Natural killer cell (primary cell): ENCODE results near the gene KRTAP3-2. TPM values are rescaled to one million over a fixed set of nuclear protein-coding genes. Genes with fewer than 3 reads are reported as not detected.

Source experiments
- ATAC-seq, 3 donors: fragments of 150-1000 bp in 2 of 3; fragments of 200-7000 bp in 1 of 3; cut with Tn5 transposase; 1 replicate in 1 of 3; 2 replicates in 2 of 3; pipeline ENCODE4 v1.10.0; 2021; ENCODE audit warnings: mild to moderate bottlenecking in 2 of 3, moderate library complexity in 2 of 3
- DNase-seq, 2 donors: peaks; one replicate each; pipeline versions ENCODE4 v3.0.0 to v3.0.0-alpha.2; 2013 to 2021; ENCODE audit warnings: mixed read lengths in 1 of 2
- H3K27ac ChIP-seq: one replicate; pipeline ENCODE4 v1.5.1; 2013; ENCODE audit warnings: mild to moderate bottlenecking, low read length
- H3K27me3 ChIP-seq: one replicate; pipeline ENCODE4 v1.6.1; 2013; ENCODE audit warnings: low read length; ENCODE audit not compliant: control insufficient read depth, insufficient read depth
- H3K36me3 ChIP-seq: one replicate; pipeline ENCODE4 v1.6.1; 2013; ENCODE audit warnings: low read length; ENCODE audit not compliant: control insufficient read depth, insufficient read depth
- H3K4me1 ChIP-seq: one replicate; pipeline ENCODE4 v1.6.1; 2013; ENCODE audit warnings: low read length; ENCODE audit not compliant: control insufficient read depth, insufficient read depth
- H3K4me3 ChIP-seq: one replicate; pipeline ENCODE4 v1.5.1; 2013; ENCODE audit warnings: low read length
- H3K9me3 ChIP-seq: one replicate; pipeline ENCODE4 v1.6.1; 2013; ENCODE audit warnings: low read length; ENCODE audit not compliant: control insufficient read depth, insufficient read depth
- H3K27ac Mint-ChIP-seq, 2 donors: one replicate each; pipeline ENCODE4 v1.8.0; 2022; ENCODE audit warnings: mild to moderate bottlenecking in 2 of 2, mixed read lengths in 2 of 2, moderate library complexity in 1 of 2
- H3K27me3 Mint-ChIP-seq, 2 donors: one replicate each; pipeline ENCODE4 v1.8.0; 2022; ENCODE audit warnings: low read depth in 2 of 2, mixed read lengths in 2 of 2
- H3K36me3 Mint-ChIP-seq: one replicate; pipeline ENCODE4 v1.8.0; 2022; ENCODE audit warnings: mixed read lengths
- H3K4me1 Mint-ChIP-seq, 2 donors: one replicate each; pipeline ENCODE4 v1.8.0; 2022; ENCODE audit warnings: mixed read lengths in 2 of 2
- H3K4me3 Mint-ChIP-seq: one replicate; pipeline ENCODE4 v1.8.0; 2022; ENCODE audit warnings: mild to moderate bottlenecking, moderate library complexity, mixed read lengths
- H3K9me3 Mint-ChIP-seq, 2 donors: one replicate each; pipeline ENCODE4 v1.8.0; 2022; ENCODE audit warnings: mixed read lengths in 2 of 2
- WGBS: methylation state at CpG from one replicate; pipeline ENCODE4 v1.1.7; 2013; ENCODE audit warnings: missing lambda C conversion rate; ENCODE audit not compliant: insufficient coverage; 5-methylcytosine and 5-hydroxymethylcytosine counted together
- intact Hi-C: fragments of 100-400 bp; cut with micrococcal nuclease; formaldehyde crosslinking; loops from one replicate; pipeline ENCODE4 v1.14.2; 2022
- total RNA-seq, 4 donors: library from RNA; stranded (reverse); fragments of 120-200 nt in 1 of 4; gene quantifications; one replicate each; pipeline versions ENCODE4 v1.2.3 to v1.2.4, GENCODE V29; 2013 to 2022
- TF ChIP-seq, protein P1 (sequence below): fragments of 200-600 bp; IDR thresholded peaks from one replicate; pipeline ENCODE4 v1.8.0; 2022; ENCODE audit warnings: antibody characterized with exemption

KRTAP3-2 gene
- total RNA-seq, 3 donors from 2014 or later (not counting 1 experiment from before 2014, with no cell fraction given), result not detected

DNA sequence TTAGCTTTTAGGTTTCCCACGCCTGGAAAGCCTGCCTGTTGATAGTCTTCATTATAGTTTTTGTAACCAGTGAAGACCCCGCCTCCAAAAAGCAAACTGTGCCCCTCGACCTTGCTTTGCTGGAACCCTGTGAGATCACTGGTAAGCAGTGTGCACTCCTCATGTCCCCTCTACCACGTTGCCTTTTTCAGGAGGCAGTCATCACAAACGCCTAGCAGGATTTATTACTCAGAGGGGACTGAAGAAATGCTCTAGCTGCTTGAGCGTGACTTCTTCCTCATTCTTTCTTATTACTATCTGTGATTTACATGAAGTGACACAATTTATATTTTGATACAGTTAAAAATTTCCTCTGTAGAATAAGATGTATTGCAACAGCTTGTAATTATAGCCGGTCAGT lies 15.7 kb upstream of the KRTAP3-2 start:
- ATAC-seq (no peak), DNase-seq (no peak)
- no peaks in the 10 kb centered on the region for H3K27me3 ChIP-seq
- 71% methylated on average over 6 of the region's 7 CpGs for WGBS
- intact Hi-C loops, result no loop called here
- H3K4me1 ChIP-seq, result no peaks in the 10 kb centered on the region
- no peak overlapping the region for H3K27ac Mint-ChIP-seq
- no peaks in the 10 kb centered on the region for H3K4me1 Mint-ChIP-seq
- no peak overlapping the region for H3K27ac ChIP-seq
- H3K9me3 Mint-ChIP-seq, result no peaks in the 10 kb centered on the region
- H3K4me3 Mint-ChIP-seq, result no peak overlapping the region
- H3K36me3 ChIP-seq, result no peaks in the 10 kb centered on the region
- H3K9me3 ChIP-seq, result no peaks in the 10 kb centered on the region
- TF ChIP-seq, protein P1, sequence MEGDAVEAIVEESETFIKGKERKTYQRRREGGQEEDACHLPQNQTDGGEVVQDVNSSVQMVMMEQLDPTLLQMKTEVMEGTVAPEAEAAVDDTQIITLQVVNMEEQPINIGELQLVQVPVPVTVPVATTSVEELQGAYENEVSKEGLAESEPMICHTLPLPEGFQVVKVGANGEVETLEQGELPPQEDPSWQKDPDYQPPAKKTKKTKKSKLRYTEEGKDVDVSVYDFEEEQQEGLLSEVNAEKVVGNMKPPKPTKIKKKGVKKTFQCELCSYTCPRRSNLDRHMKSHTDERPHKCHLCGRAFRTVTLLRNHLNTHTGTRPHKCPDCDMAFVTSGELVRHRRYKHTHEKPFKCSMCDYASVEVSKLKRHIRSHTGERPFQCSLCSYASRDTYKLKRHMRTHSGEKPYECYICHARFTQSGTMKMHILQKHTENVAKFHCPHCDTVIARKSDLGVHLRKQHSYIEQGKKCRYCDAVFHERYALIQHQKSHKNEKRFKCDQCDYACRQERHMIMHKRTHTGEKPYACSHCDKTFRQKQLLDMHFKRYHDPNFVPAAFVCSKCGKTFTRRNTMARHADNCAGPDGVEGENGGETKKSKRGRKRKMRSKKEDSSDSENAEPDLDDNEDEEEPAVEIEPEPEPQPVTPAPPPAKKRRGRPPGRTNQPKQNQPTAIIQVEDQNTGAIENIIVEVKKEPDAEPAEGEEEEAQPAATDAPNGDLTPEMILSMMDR, result no peak
- no peak overlapping the region for H3K4me3 ChIP-seq
- no peaks in the 10 kb centered on the region for H3K36me3 Mint-ChIP-seq
- H3K27me3 Mint-ChIP-seq, result peaks cover 19 to 24% of the 10 kb centered on the region in 2 donors

DNA sequence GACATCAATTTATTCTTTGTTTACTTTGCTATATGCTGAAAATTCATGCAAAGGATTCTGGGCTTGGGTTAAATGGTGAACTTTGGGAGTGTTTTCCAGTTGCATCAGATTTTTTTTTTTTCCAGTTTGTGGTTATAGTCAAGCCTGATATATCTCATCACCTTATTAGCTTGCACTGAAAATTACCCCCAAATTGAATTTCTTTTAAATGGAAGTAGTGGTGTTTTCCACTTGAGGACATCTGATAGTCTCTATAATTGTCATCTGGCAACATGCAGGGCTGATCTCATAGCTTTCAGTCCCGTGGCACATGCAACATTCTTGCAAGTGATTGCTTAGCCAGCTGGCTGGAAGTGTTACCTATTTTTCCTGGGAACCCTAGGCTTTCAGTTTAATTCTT lies 13.9 kb upstream of the KRTAP3-2 start:
- Mint-ChIP-seq H3K27ac (no peak overlapping the region), H3K4me3 (no peak overlapping the region), H3K4me1 (no peaks in the 10 kb centered on the region), H3K9me3 (no peaks in the 10 kb centered on the region), H3K27me3 (peaks cover 22 to 24% of the 10 kb centered on the region in 2 donors), H3K36me3 (no peaks in the 10 kb centered on the region)
- Histone ChIP-seq H3K9me3 (no peaks in the 10 kb centered on the region), H3K27ac (no peak overlapping the region), H3K4me1 (no peaks in the 10 kb centered on the region), H3K27me3 (no peaks in the 10 kb centered on the region), H3K4me3 (no peak overlapping the region), H3K36me3 (no peaks in the 10 kb centered on the region)
- TF ChIP-seq, protein P1, result no peak
- no peak for DNase-seq
- 76% methylated on average over 1 of the region's 1 CpG for WGBS
- no peak for ATAC-seq
- intact Hi-C loops, result no loop called here

GRCh38 chr17:41013181-41013580 lies 13.5 kb upstream of the KRTAP3-2 start:
- Mint-ChIP-seq H3K27ac (no peak overlapping the region), H3K9me3 (no peaks in the 10 kb centered on the region), H3K36me3 (no peaks in the 10 kb centered on the region), H3K4me1 (no peaks in the 10 kb centered on the region), H3K27me3 (peaks cover 19 to 24% of the 10 kb centered on the region in 2 donors), H3K4me3 (no peak overlapping the region)
- Histone ChIP-seq H3K9me3 (no peaks in the 10 kb centered on the region), H3K27me3 (no peaks in the 10 kb centered on the region), H3K4me3 (no peak overlapping the region), H3K36me3 (no peaks in the 10 kb centered on the region), H3K4me1 (no peaks in the 10 kb centered on the region), H3K27ac (no peak overlapping the region)
- no peak for DNase-seq
- 96% methylated on average over 3 of the region's 3 CpGs for WGBS
- TF ChIP-seq, protein P1, result no peak
- ATAC-seq, result no peak
- intact Hi-C loops, result no loop called here

GRCh38 chr17:41012326-41013120 lies 12.8 kb upstream of the KRTAP3-2 start:
- WGBS, result 78% methylated on average over 6 of the region's 6 CpGs
- Histone ChIP-seq H3K9me3 (no peaks in the 10 kb centered on the region), H3K27ac (no peak overlapping the region), H3K4me3 (no peak overlapping the region), H3K4me1 (no peaks in the 10 kb centered on the region), H3K27me3 (no peaks in the 10 kb centered on the region), H3K36me3 (no peaks in the 10 kb centered on the region)
- H3K4me3 Mint-ChIP-seq, result no peak overlapping the region
- H3K4me1 Mint-ChIP-seq, result no peaks in the 10 kb centered on the region
- DNase-seq (no peak), ATAC-seq (no peak)
- no peaks in the 10 kb centered on the region for H3K9me3 Mint-ChIP-seq
- H3K27me3 Mint-ChIP-seq, result peaks cover 19% of the 10 kb centered on the region in 2 donors
- intact Hi-C loops, result no loop called here
- H3K36me3 Mint-ChIP-seq, result no peaks in the 10 kb centered on the region
- TF ChIP-seq, protein P1, result no peak
- no peak overlapping the region for H3K27ac Mint-ChIP-seq
